LNCaP clone FGC (cell line): Measurements from ENCODE around the gene PTBP2.

Experiments
- DNase-seq: peaks from one replicate; pipeline ENCODE4 v3.0.0-alpha.2; 2011; ENCODE audit warnings: low read depth
- H3K4me3 ChIP-seq: 2 replicates; pipeline ENCODE4 v1.5.1; 2011; ENCODE audit warnings: mild to moderate bottlenecking, low read depth, low read length, control low read depth
- TF ChIP-seq, protein P1 (sequence below): IDR thresholded peaks from 2 replicates; pipeline ENCODE4 v1.5.1; 2012; ENCODE audit warnings: mild to moderate bottlenecking; ENCODE audit not compliant: control insufficient read depth, insufficient read depth; ENCODE audit errors: extremely low read depth

Gene PTBP2

DNA sequence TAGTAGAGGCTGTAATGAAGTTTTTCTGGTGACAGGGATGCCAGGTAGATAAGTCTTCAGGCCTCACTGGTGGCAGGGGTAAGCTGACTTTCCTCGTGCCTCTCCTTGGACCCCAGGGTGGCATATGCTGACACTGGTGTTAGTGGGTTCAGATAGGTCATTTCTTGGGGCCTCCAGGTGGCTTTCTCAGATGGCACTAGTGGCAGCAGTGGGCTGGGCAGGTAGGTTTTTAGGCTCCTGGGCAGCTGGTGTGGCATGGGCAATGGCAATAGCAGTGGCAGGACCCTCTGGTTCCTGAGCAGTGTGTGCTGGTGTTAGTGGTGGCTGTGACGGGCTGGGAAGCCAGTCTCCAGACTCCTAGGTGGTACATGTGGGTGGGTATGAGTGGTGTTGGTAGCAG, 140.3 kb downstream of the PTBP2 start:
- no peak for DNase-seq
- TF ChIP-seq, protein P1, sequence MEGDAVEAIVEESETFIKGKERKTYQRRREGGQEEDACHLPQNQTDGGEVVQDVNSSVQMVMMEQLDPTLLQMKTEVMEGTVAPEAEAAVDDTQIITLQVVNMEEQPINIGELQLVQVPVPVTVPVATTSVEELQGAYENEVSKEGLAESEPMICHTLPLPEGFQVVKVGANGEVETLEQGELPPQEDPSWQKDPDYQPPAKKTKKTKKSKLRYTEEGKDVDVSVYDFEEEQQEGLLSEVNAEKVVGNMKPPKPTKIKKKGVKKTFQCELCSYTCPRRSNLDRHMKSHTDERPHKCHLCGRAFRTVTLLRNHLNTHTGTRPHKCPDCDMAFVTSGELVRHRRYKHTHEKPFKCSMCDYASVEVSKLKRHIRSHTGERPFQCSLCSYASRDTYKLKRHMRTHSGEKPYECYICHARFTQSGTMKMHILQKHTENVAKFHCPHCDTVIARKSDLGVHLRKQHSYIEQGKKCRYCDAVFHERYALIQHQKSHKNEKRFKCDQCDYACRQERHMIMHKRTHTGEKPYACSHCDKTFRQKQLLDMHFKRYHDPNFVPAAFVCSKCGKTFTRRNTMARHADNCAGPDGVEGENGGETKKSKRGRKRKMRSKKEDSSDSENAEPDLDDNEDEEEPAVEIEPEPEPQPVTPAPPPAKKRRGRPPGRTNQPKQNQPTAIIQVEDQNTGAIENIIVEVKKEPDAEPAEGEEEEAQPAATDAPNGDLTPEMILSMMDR = no peak
- H3K4me3 ChIP-seq = no peak overlapping the region

DNA sequence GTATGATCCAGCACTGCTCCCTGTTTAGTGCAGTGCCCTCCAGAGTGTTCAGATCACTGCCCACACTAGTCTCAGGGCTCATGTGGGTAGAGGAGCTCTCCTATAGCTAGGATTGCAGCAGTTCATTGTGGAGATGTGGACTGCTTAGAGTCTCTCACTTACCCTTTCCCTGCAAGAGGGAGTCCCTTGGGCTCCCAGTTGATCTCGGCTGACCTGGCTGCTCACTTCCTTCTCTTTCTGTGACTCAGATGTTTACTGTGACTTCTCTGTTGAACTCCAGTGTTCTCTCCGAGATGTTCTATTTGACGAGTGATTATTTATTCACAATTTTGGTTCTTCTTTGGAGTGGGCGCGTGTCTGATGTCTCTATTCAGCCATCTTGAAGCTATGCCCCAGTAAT, 141.9 kb downstream of the PTBP2 start:
- DNase-seq = no peak

More for the DNA sequence above, 141.9 kb downstream of the PTBP2 start:
- TF ChIP-seq, protein P1 = no peak
- H3K4me3 ChIP-seq = no peak overlapping the region
